ENCODE measurements around the gene KMT2E.
"Not testable (repeated sequence)": the region's sequence is repeated elsewhere in the genome, so short reads cannot be mapped to it uniquely, and the experiment has no call there.

The KMT2E gene

GRCh38 chr7:104986628-104987259 is 27.3 kb upstream of the KMT2E start:
- no peak for DNase-seq (ENCODE audit: low spot score)
- in situ Hi-C loops (cut with MboI; ENCODE audit: low sequenced_read_pairs, unreplicated experiment) = loop anchor here (25.0 kb wide), 1 partner anchor 351 kb away; no protein-coding TSS in a partner anchor
- TF ChIP-seq CTCF (IDR thresholded peaks at IDR 0.05; ENCODE audit: borderline replicate concordance, control extremely low read depth, extremely low read depth, insufficient read depth, missing control alignments) = no peak

- in situ Hi-C loops (cut with MboI; ENCODE audit: low sequenced_read_pairs, unreplicated experiment) = loop anchor here (25.0 kb wide), 1 partner anchor 350 kb away; no protein-coding TSS in a partner anchor
- not testable (repeated sequence) for DNase-seq (ENCODE audit: low spot score)
These were observed 26.6 kb upstream of the KMT2E start for GRCh38 chr7:104987403-104987802.

GRCh38 chr7:104990983-104991382 is 23.0 kb upstream of the KMT2E start:
- in situ Hi-C loops (cut with MboI; ENCODE audit: low sequenced_read_pairs, unreplicated experiment) = loop anchor here (25.0 kb wide), 1 partner anchor 346 kb away; no protein-coding TSS in a partner anchor
- TF ChIP-seq CTCF (IDR thresholded peaks at IDR 0.05; ENCODE audit: borderline replicate concordance, control extremely low read depth, extremely low read depth, insufficient read depth, missing control alignments) = no peak

GRCh38 chr7:104992306-104992705 is 21.7 kb upstream of the KMT2E start:
- in situ Hi-C loops (cut with MboI; ENCODE audit: low sequenced_read_pairs, unreplicated experiment) = loop anchor here (25.0 kb wide), 1 partner anchor 345 kb away; no protein-coding TSS in a partner anchor
- DNase-seq (ENCODE audit: low spot score) = no peak
- TF ChIP-seq CTCF (IDR thresholded peaks at IDR 0.05; ENCODE audit: borderline replicate concordance, control extremely low read depth, extremely low read depth, insufficient read depth, missing control alignments) = no peak

More at GRCh38 chr7:104990983-104991382, 23.0 kb upstream of the KMT2E start:
- no peak for DNase-seq (ENCODE audit: low spot score)

GRCh38 chr7:104993217-104993862 is 20.7 kb upstream of the KMT2E start:
- in situ Hi-C loops (cut with MboI; ENCODE audit: low sequenced_read_pairs, unreplicated experiment) = loop anchor here (25.0 kb wide), 1 partner anchor 344 kb away; no protein-coding TSS in a partner anchor
- DNase-seq (ENCODE audit: low spot score) = no peak
- TF ChIP-seq CTCF (IDR thresholded peaks at IDR 0.05; ENCODE audit: borderline replicate concordance, control extremely low read depth, extremely low read depth, insufficient read depth, missing control alignments) = no peak

- no peak for DNase-seq (ENCODE audit: low spot score)
- TF ChIP-seq CTCF (IDR thresholded peaks at IDR 0.05; ENCODE audit: borderline replicate concordance, control extremely low read depth, extremely low read depth, insufficient read depth, missing control alignments) = no peak
- in situ Hi-C loops (cut with MboI; ENCODE audit: low sequenced_read_pairs, unreplicated experiment) = loop anchor here (25.0 kb wide), 1 partner anchor 339 kb away; no protein-coding TSS in a partner anchor
These were observed 15.8 kb upstream of the KMT2E start for GRCh38 chr7:104998040-104998752.

Measured in GM13976 (cell line).